ENCODE data around the gene GRM7. TPM values are rescaled to one million over a fixed set of nuclear protein-coding genes. Genes with fewer than 3 reads are reported as not detected.

Gene GRM7
- polyA plus RNA-seq, 1 donor from 2014 or later = 23.8 TPM

DNA sequence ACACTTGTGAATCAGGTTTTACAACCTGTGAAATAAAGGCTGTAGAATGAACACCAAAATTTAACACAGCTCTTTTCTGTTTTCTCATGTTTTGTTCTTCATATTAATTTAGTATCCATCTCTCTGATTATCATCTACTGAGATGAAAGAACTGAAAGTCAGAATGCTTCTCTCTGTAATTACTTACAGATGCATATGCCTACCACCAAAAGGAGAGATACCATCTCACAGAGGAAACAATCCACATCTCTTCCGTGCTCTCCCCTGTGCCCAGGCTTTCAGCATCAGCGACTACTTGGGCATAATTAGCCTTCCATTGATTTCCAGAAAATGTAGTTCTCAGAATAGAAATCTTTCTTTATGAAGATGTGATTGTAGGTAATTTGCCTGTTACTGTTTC is 741.4 kb downstream of the GRM7 start:
- no peaks in the 10 kb centered on the region for H3K79me2 ChIP-seq (replicated peaks; ENCODE audit: insufficient read depth, low read length)
- no peaks in the 10 kb centered on the region for H3K9me3 ChIP-seq (ENCODE audit: low read length)
- H2AFZ ChIP-seq (ENCODE audit: low read depth, low read length) = no peak overlapping the region
- no peaks in the 10 kb centered on the region for H3K27me3 ChIP-seq (ENCODE audit: insufficient read depth, low read depth, low read length)
- H3F3A ChIP-seq (ENCODE audit: insufficient read depth, low read length, poor library complexity, severe bottlenecking) = no peaks in the 10 kb centered on the region
- no peaks in the 10 kb centered on the region for H3K9me2 ChIP-seq (ENCODE audit: insufficient read depth, low read length)
- H3K27ac ChIP-seq (ENCODE audit: low read length) = no peak overlapping the region
- no peak for TF ChIP-seq EP300 (conservative IDR thresholded peaks at IDR 0.05; ENCODE audit: poor library complexity, severe bottlenecking)
- TF ChIP-seq MXI1 (conservative IDR thresholded peaks at IDR 0.05; ENCODE audit: poor library complexity, severe bottlenecking) = no peak
- TF ChIP-seq SMC3 (conservative IDR thresholded peaks at IDR 0.05; ENCODE audit: poor library complexity) = no peak
- TF ChIP-seq, protein P1, sequence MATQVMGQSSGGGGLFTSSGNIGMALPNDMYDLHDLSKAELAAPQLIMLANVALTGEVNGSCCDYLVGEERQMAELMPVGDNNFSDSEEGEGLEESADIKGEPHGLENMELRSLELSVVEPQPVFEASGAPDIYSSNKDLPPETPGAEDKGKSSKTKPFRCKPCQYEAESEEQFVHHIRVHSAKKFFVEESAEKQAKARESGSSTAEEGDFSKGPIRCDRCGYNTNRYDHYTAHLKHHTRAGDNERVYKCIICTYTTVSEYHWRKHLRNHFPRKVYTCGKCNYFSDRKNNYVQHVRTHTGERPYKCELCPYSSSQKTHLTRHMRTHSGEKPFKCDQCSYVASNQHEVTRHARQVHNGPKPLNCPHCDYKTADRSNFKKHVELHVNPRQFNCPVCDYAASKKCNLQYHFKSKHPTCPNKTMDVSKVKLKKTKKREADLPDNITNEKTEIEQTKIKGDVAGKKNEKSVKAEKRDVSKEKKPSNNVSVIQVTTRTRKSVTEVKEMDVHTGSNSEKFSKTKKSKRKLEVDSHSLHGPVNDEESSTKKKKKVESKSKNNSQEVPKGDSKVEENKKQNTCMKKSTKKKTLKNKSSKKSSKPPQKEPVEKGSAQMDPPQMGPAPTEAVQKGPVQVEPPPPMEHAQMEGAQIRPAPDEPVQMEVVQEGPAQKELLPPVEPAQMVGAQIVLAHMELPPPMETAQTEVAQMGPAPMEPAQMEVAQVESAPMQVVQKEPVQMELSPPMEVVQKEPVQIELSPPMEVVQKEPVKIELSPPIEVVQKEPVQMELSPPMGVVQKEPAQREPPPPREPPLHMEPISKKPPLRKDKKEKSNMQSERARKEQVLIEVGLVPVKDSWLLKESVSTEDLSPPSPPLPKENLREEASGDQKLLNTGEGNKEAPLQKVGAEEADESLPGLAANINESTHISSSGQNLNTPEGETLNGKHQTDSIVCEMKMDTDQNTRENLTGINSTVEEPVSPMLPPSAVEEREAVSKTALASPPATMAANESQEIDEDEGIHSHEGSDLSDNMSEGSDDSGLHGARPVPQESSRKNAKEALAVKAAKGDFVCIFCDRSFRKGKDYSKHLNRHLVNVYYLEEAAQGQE (IDR thresholded peaks at IDR 0.05; ENCODE audit: borderline replicate concordance) = no peak
- no peak for TF ChIP-seq RAD21 (conservative IDR thresholded peaks at IDR 0.05)
- TF ChIP-seq TAF1 (IDR thresholded peaks at IDR 0.05; ENCODE audit: low read depth) = no peak
- TF ChIP-seq EZH2 (IDR thresholded peaks at IDR 0.05; ENCODE audit: borderline replicate concordance, insufficient read depth, low read length, poor library complexity, severe bottlenecking) = no peak
- no peak for TF ChIP-seq POLR2AphosphoS5 (IDR thresholded peaks at IDR 0.05)
- no peak for TF ChIP-seq CTCF (IDR thresholded peaks at IDR 0.05; ENCODE audit: poor library complexity, severe bottlenecking)
- H3K9ac ChIP-seq (ENCODE audit: low read length) = no peak overlapping the region
- H3K4me2 ChIP-seq (ENCODE audit: low read length) = no peak overlapping the region
- H3K36me3 ChIP-seq (ENCODE audit: insufficient read depth, low read length) = no peaks in the 10 kb centered on the region
- no peaks in the 10 kb centered on the region for H4K20me1 ChIP-seq (ENCODE audit: insufficient read depth)
- no peak overlapping the region for H3K4me3 ChIP-seq (ENCODE audit: low read length)

DNA sequence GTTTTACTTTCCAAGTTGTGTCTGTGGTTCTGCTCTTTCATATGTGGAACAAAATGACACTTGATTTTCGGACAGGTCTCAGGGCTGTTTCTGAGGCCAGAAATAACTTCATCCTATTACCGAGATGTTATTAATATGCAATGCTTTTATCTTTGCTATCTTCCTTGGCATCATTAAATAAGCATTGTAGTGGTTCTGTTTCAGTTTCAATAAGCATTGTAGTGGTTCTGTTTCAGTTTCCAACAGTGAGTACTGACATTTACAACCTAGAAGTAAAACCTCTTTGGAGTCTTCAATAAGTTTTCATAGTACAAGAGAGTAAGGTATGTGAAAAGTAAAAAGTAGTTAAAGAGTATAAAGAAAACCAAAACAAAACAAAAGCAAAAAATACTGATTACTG is 746.2 kb downstream of the GRM7 start:
- Histone ChIP-seq H3K27me3 (ENCODE audit: insufficient read depth, low read depth, low read length) (no peaks in the 10 kb centered on the region), H3K27ac (ENCODE audit: low read length) (no peak overlapping the region), H3F3A (ENCODE audit: insufficient read depth, low read length, poor library complexity, severe bottlenecking) (no peaks in the 10 kb centered on the region), H3K9ac (ENCODE audit: low read length) (no peak overlapping the region), H3K4me3 (ENCODE audit: low read length) (no peak overlapping the region), H2AFZ (ENCODE audit: low read depth, low read length) (no peak overlapping the region), H3K79me2 (replicated peaks; ENCODE audit: insufficient read depth, low read length) (no peaks in the 10 kb centered on the region), H3K36me3 (ENCODE audit: insufficient read depth, low read length) (no peaks in the 10 kb centered on the region), H3K4me2 (ENCODE audit: low read length) (no peak overlapping the region), H3K9me2 (ENCODE audit: insufficient read depth, low read length) (no peaks in the 10 kb centered on the region), H4K20me1 (ENCODE audit: insufficient read depth) (no peaks in the 10 kb centered on the region), H3K9me3 (ENCODE audit: low read length) (no peaks in the 10 kb centered on the region)
- TF ChIP-seq RAD21 (conservative IDR thresholded peaks at IDR 0.05) = no peak

DNA sequence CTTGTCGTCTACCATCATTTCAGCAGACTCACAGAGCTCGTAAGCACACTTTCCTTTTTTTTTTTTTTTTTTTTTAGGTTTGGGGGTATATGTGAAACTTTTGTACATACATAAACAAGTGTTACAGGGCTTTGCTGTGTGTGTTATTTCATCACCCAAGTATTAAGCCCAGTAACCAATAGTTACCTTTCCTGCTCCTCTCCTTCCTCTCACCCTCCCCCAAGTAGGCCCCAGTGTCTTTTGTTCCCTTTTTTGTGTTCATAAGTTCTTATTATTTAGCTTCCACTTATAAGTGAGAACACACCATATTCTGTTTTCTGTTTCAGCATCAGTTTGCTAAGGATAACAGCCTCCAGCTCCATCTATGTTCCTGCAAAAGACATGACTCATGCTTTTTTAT is 746.8 kb downstream of the GRM7 start:
- H3F3A ChIP-seq (ENCODE audit: insufficient read depth, low read length, poor library complexity, severe bottlenecking) = no peaks in the 10 kb centered on the region
- no peak overlapping the region for H3K4me2 ChIP-seq (ENCODE audit: low read length)
- no peaks in the 10 kb centered on the region for H3K9me2 ChIP-seq (ENCODE audit: insufficient read depth, low read length)
- no peak overlapping the region for H3K27ac ChIP-seq (ENCODE audit: low read length)
- no peak overlapping the region for H2AFZ ChIP-seq (ENCODE audit: low read depth, low read length)
- no peaks in the 10 kb centered on the region for H3K79me2 ChIP-seq (replicated peaks; ENCODE audit: insufficient read depth, low read length)
- H3K36me3 ChIP-seq (ENCODE audit: insufficient read depth, low read length) = no peaks in the 10 kb centered on the region
- no peak overlapping the region for H3K9ac ChIP-seq (ENCODE audit: low read length)
- H3K9me3 ChIP-seq (ENCODE audit: low read length) = no peaks in the 10 kb centered on the region
- H3K4me3 ChIP-seq (ENCODE audit: low read length) = no peak overlapping the region
- no peaks in the 10 kb centered on the region for H4K20me1 ChIP-seq (ENCODE audit: insufficient read depth)
- no peaks in the 10 kb centered on the region for H3K27me3 ChIP-seq (ENCODE audit: insufficient read depth, low read depth, low read length)
- TF ChIP-seq CTCF (IDR thresholded peaks at IDR 0.05; ENCODE audit: poor library complexity, severe bottlenecking) (no peak), EZH2 (IDR thresholded peaks at IDR 0.05; ENCODE audit: borderline replicate concordance, insufficient read depth, low read length, poor library complexity, severe bottlenecking) (no peak), MXI1 (conservative IDR thresholded peaks at IDR 0.05; ENCODE audit: poor library complexity, severe bottlenecking) (no peak), TAF1 (IDR thresholded peaks at IDR 0.05; ENCODE audit: low read depth) (no peak), SMC3 (conservative IDR thresholded peaks at IDR 0.05; ENCODE audit: poor library complexity) (no peak), EP300 (conservative IDR thresholded peaks at IDR 0.05; ENCODE audit: poor library complexity, severe bottlenecking) (no peak), POLR2AphosphoS5 (IDR thresholded peaks at IDR 0.05) (no peak), RAD21 (conservative IDR thresholded peaks at IDR 0.05) (no peak)
- TF ChIP-seq, protein P1 (IDR thresholded peaks at IDR 0.05; ENCODE audit: borderline replicate concordance) = no peak
